Ovary (tissue), 9 donors: ENCODE measurements around the gene ARID4A. TPM values are rescaled to one million over a fixed set of nuclear protein-coding genes. Genes with fewer than 3 reads are reported as not detected.
"Not testable (repeated sequence)": the region's sequence is repeated elsewhere in the genome, so short reads cannot be mapped to it uniquely, and the experiment has no call there.

ENCODE experiments used
- DNase-seq, 5 donors: peaks; one replicate each; pipeline ENCODE4 v3.0.0-alpha.2; 2019 to 2020
- H3K27ac ChIP-seq, 2 donors: fragments of 200-600 bp; one replicate each; pipeline versions ENCODE4 v1.5.1 to v1.8.0; 2019 to 2022
- H3K27me3 ChIP-seq: fragments of 200-600 bp; one replicate; pipeline ENCODE4 v1.8.0; 2022
- H3K36me3 ChIP-seq: fragments of 200-600 bp; sonication (generic); one replicate; pipeline ENCODE4 v1.5.1; 2019
- H3K4me1 ChIP-seq: one replicate; pipeline ENCODE4 v1.8.1; 2013; ENCODE audit warnings: mild to moderate bottlenecking, moderate library complexity; ENCODE audit not compliant: insufficient read depth
- H3K4me3 ChIP-seq: fragments of 200-600 bp; sonication (generic); one replicate; pipeline ENCODE4 v1.5.1; 2017
- H3K9me3 ChIP-seq, 2 donors: fragments of 200-600 bp in 1 of 2; sonication (generic) in 1 of 2; one replicate each; pipeline versions ENCODE4 v1.5.1 to v1.8.1; 2013 to 2019; ENCODE audit warnings: mild to moderate bottlenecking in 1 of 2, moderate library complexity in 1 of 2
- EP300 ChIP-seq: sonication (generic); formaldehyde crosslinking; IDR thresholded peaks from one replicate; pipeline ENCODE4 v1.6.1; 2017; ENCODE audit warnings: antibody characterized with exemption
- POLR2A ChIP-seq: fragments of 450-650 bp; IDR thresholded peaks from one replicate; pipeline ENCODE4 v1.6.1; 2017; ENCODE audit warnings: antibody characterized with exemption, mild to moderate bottlenecking, moderate library complexity
- WGBS, 3 donors: extraction: QIAGEN DNeasy Blood & Tissue Kit in 1 of 3; methylation state at CpG; one replicate each; pipeline versions ENCODE4 v1.1.5 to v1.1.7; 2013 to 2017; 5-methylcytosine and 5-hydroxymethylcytosine counted together
- intact Hi-C, 4 donors: fragments of 100-400 bp; cut with DNase I; formaldehyde crosslinking; loops; one replicate each; pipeline versions ENCODE4 v1.11.0 to v1.15.1; 2022 to 2023
- polyA plus RNA-seq, 2 donors: library from polyadenylated mRNA; stranded (reverse); fragments of 200-250 nt in 1 of 2; fragments of 350-450 nt in 1 of 2; fragmentation: Illumina TruSeq in 1 of 2; extraction: RNeasy Lipid Tissue Mini Kit (QIAGEN cat#74804) in 1 of 2; gene quantifications; one replicate each; pipeline ENCODE4 v1.2.3, GENCODE V29; 2013 to 2014
- small RNA-seq: library from RNA; depleted of rRNA; stranded (forward); fragments of <200 nt; gene quantifications from one replicate; pipeline ENCODE3, GENCODE V24; 2016
- total RNA-seq, 7 donors: library from RNA; depleted of rRNA in 2 of 7; stranded (reverse); fragments of >200 nt in 2 of 7; fragmentation: NEBNext Ultra II Directional in 3 of 7; extraction: Animal tissue kit (Norgen Biotek cat#: 25700) in 3 of 7; gene quantifications; one replicate each; pipeline versions ENCODE4 v1.1.0 to v1.2.4, GENCODE V29; 2016 to 2023
- TF ChIP-seq, protein P1 (sequence below), 3 donors: fragments of 450-650 bp in 2 of 3; fragments of 200-600 bp in 1 of 3; IDR thresholded peaks; one replicate each; pipeline versions ENCODE4 v1.5.1 to v1.8.0; 2016 to 2022; ENCODE audit warnings: antibody characterized with exemption in 3 of 3, mild to moderate bottlenecking in 1 of 3
- donor health status: DM: no; HTN: no; CAD: no; lungs with moderate emphysema.
- donor health status: DM: no; HTN: no; CAD: no.
- donor health status: Bipolar disorder and iron deficiency.
- donor health status: DM: yes; HTN: yes; CAD: no.
- donor health status: DM: no; HTN: no; CAD: no.
- donor health status: DM: yes; HTN: yes; CAD: no.

ARID4A gene
- total and polyA plus RNA-seq, 9 donors = 10.1 to 29.2 (median 23.9) TPM

DNA sequence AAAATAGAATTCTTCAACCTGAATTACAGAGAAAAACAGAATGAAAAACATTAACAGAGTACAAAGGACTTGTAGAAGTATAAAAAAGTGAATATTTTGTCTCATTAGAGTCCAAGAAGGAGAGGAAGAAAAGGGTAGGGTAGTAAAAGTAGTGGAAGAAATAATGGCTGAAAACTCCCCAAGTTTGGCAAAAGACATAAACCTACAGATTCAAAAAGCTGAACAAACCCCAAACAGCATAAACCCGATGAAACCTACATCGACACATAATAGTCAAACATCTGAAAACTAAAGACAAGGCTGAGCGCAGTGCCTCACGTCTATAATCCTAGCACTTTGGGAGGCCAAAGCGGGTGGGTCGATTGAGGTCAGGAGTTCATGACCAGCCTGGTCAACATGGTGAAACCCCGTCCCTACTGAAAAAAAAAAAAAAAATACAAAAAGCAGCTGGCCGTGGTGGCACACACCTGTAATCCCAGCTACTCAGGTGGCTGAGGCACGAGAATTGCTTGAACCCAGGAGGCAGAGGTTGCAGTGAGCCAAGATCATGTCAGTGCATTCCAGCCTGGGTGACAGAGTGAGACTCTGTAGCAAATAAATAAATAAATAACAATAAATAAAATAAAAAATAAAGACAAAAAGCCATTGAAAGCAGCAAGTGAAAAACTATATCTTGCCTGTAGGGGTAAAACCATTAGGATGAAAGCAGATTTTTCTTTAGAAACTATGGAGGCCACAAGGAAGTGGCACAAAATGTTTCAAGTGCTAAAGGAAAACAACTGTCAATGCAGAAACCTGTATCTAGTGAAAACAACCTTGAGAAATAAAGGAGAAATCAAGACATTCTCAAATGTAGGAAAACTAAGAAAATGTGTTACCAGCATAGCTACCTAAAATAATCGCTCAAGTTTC, 117.5 kb downstream of the ARID4A start:
- Histone ChIP-seq H3K9me3 (no peaks in the 10 kb centered on the region), H3K27ac (no peak overlapping the region), H3K4me3 (no peak overlapping the region), H3K27me3 (no peaks in the 10 kb centered on the region), H3K4me1 (no peaks in the 10 kb centered on the region), H3K36me3 (no peaks in the 10 kb centered on the region)
- intact Hi-C loops = no loop called here
- no peak for DNase-seq
- 95 to 97% (median 95%) methylated on average over 10 of the region's 10 CpGs for WGBS, 3 donors
- TF ChIP-seq, protein P1, sequence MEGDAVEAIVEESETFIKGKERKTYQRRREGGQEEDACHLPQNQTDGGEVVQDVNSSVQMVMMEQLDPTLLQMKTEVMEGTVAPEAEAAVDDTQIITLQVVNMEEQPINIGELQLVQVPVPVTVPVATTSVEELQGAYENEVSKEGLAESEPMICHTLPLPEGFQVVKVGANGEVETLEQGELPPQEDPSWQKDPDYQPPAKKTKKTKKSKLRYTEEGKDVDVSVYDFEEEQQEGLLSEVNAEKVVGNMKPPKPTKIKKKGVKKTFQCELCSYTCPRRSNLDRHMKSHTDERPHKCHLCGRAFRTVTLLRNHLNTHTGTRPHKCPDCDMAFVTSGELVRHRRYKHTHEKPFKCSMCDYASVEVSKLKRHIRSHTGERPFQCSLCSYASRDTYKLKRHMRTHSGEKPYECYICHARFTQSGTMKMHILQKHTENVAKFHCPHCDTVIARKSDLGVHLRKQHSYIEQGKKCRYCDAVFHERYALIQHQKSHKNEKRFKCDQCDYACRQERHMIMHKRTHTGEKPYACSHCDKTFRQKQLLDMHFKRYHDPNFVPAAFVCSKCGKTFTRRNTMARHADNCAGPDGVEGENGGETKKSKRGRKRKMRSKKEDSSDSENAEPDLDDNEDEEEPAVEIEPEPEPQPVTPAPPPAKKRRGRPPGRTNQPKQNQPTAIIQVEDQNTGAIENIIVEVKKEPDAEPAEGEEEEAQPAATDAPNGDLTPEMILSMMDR (IDR thresholded peaks at IDR 0.05) = no peak
- TF ChIP-seq POLR2A = no peak
- no peak for TF ChIP-seq EP300

DNA sequence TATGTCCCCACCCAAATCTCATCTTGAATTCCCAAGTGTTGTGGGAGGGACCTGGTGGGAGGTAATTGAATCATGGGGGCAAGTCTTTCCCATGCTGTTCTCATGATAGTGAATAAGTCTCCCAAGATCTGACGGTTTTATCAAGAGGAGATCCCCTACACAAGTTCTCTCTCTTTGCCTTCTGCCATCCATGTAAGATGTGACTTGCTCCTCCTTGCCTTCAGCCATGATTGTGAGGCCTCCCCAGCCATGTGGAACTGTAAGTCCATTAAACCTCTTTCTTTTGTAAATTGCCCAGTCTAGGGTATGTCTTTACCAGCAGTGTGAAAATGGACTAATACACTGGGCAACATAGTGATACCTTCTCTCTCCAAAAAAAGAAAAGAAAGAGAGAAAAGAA, 118.6 kb downstream of the ARID4A start:
- H3K27ac ChIP-seq, DNase-seq, H3K9me3 ChIP-seq, H3K4me1 ChIP-seq, H3K27me3 ChIP-seq, H3K36me3 ChIP-seq, intact Hi-C loops, H3K4me3 ChIP-seq: not testable (repeated sequence)
- 88 to 100% (median 89%) methylated on average over 1 of the region's 1 CpG for WGBS, 3 donors

Small RNAs within 50 kb of the gene (small RNA-seq; reads per million reads assigned to genes)
- not detected for gene RNU6-341P

Other genes starting within 250 kb of the ARID4A start
- 10 to 100 TPM in 5 of 7 donors, 1 to 10 TPM in 2; 6.3 to 22.5 (median 17.8) TPM for gene ARMH4, start 146.3 kb upstream of the ARID4A start, total RNA-seq
- gene ARMH4, start 146.3 kb upstream of the ARID4A start, polyA plus RNA-seq = 10 to 100 TPM in 1 of 2 donors, 1 to 10 TPM in 1; 4.6 to 14.2 TPM
- gene ACTR10, start 98.4 kb upstream of the ARID4A start, total RNA-seq = 10 to 100 TPM; 54.1 to 87.3 (median 71.2) TPM
- 100 to 1,000 TPM in 1 of 2 donors, 10 to 100 TPM in 1; 80.1 to 105 TPM for gene ACTR10, start 98.4 kb upstream of the ARID4A start, polyA plus RNA-seq
- gene PSMA3, start 53.7 kb upstream of the ARID4A start, total RNA-seq = 100 to 1,000 TPM in 3 of 7 donors, 10 to 100 TPM in 4; 68.5 to 136 (median 93.4) TPM
- 10 to 100 TPM; 68.1 to 75.6 TPM for gene PSMA3, start 53.7 kb upstream of the ARID4A start, polyA plus RNA-seq
- under 1 TPM in 2 of 7 donors, not detected in 5; 0.78 to 0.92 TPM for gene TOMM20L, start 97.4 kb downstream of the ARID4A start, total RNA-seq
- gene TOMM20L, start 97.4 kb downstream of the ARID4A start, polyA plus RNA-seq = not detected
- gene TIMM9, start 129.0 kb downstream of the ARID4A start, total RNA-seq = 10 to 100 TPM; 32.8 to 64.0 (median 41.5) TPM
- gene TIMM9, start 129.0 kb downstream of the ARID4A start, polyA plus RNA-seq = 10 to 100 TPM; 76.7 to 92.6 TPM
- gene KIAA0586, start 129.2 kb downstream of the ARID4A start, total RNA-seq = 10 to 100 TPM in 5 of 7 donors, 1 to 10 TPM in 2; 8.0 to 19.1 (median 14.3) TPM
- gene KIAA0586, start 129.2 kb downstream of the ARID4A start, polyA plus RNA-seq = 10 to 100 TPM in 1 of 2 donors, 1 to 10 TPM in 1; 4.6 to 11.6 TPM